ENCODE measurements around the gene PNKP.
"Not testable (repeated sequence)": the region's sequence is repeated elsewhere in the genome, so short reads cannot be mapped to it uniquely, and the experiment has no call there.

The PNKP gene

DNA sequence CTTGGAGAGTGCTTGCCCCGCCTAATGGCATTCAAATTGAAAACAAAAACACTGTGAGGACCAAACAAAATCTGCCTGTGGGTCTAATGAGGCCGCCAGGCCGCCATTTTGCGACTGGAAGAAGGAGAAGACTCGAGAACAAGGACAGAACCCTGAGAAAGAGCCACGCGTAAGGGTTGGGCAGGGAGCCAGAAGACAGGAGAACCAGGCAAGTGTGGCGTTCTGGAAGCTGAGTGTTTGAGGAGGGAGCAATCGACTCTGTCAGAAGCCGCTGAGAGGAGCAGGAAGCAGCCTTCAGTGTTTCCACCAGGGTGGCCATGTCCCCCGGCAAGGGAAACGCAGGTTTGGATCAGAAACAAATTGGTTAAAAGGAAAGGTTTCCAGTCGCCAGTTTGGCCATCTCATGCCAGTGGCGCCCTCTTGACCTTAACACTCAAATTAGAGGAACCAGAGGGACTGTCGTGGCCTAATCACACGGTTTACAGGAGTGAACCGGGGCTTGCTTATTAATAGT lies 26.6 kb downstream of the PNKP start:
- DNase-seq = no peak

DNA sequence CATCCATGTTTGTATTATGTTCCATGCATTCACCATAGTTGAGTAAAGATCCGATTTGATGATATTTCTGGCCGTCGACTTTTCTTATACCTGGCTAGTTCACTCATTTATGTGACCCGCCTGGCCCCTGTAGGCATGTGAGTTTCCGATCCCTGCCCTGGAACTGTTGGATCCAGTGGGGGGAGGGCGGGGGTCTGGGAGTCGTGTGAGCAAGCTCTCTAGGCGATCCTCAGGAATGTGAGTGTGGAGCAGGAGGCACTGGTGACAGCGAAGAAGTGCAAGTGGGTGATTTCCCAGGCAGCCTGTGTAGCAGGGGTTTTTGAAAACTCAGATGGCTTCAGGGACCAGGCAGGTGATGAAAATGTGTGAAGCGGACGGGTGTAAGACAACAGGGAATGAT lies 27.1 kb downstream of the PNKP start:
- DNase-seq = no peak

DNA sequence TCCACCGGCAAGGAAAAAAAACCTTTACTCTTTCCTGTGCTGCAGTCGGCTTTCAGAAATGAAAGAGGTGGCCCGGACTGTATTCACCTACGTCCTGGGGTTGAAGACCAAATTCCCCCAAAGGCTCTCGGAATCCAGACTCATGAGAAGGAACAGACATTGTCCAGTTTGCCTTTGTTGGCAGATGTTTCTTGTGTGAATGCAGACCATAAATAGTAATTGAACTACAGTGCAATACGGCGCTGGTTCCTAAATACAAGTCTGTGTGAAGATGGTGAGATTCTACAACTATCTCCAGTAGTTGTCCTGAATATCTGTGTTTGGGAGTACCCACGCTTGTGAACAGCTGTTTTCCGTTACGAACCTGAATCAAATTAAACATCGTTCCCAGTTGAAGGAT lies 27.7 kb downstream of the PNKP start:
- no peak for DNase-seq

DNA sequence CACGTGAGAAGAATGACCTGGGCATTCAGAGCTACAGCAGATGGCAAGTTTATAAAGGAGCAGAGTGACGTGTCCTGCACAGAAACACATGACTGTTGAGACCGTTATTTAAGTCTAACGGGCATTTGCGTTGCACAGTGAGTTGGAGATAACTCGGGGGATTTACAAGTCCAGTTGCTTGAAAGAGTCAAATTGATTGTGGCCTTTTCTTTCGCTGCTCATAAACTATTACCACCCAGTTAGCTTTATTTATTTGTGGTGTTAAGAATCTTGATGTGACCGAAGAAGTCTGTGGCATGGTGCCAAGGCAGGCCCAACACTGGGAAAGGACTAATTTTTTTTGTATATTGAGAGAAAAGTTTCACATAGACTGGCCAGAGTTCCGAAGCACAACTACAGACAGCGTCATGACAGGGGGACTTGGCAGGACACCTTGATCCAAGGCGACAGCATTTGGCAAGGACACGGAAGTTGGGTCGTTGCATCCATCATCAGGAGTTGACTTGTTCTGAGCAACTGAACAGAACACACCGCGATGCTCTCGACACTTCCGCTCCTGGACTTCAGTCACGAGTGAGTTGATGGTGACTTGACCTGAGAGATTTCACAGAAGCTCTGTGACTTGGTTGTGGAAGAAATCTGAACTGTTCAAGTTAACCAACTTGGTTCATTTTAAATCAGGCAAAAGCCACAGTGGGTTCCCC lies 28.3 kb downstream of the PNKP start:
- no peak for DNase-seq

DNA sequence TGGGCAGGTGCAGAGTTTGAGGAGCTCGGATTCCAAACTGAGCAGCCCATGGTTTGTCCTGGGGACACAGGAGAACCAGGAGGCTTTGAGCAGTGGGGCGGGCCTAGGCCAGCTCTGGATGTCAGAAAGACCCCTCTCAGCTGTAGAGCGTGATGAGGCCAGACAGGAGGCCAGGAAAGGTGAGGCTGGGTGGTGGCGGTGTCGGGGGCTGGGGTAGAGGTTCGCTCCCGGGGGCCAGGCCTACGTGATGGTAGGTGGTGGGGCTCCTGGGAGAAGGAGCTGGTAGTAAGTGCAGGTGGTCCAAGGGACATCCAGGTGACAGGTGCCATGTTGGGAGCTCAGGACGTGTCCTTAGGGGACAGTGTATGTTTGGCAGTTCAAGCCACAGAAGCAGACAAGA lies 30.0 kb downstream of the PNKP start:
- DNase-seq = no peak

DNA sequence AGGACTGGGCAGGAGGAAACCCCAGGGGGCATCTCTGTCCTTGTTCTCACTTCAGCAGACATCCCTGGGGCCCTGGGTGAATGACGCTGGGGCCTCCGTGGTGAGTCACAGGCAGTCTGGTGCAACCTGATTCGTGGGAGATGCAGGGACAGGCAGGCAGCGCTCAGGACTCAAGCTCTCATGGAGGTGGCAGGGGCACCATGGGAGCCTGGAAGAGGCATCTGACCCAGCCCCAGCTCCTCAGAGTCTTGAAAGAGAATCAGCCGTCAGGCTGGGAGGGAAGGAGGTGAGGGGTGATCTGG lies 30.4 kb downstream of the PNKP start:
- no peak for DNase-seq

DNA sequence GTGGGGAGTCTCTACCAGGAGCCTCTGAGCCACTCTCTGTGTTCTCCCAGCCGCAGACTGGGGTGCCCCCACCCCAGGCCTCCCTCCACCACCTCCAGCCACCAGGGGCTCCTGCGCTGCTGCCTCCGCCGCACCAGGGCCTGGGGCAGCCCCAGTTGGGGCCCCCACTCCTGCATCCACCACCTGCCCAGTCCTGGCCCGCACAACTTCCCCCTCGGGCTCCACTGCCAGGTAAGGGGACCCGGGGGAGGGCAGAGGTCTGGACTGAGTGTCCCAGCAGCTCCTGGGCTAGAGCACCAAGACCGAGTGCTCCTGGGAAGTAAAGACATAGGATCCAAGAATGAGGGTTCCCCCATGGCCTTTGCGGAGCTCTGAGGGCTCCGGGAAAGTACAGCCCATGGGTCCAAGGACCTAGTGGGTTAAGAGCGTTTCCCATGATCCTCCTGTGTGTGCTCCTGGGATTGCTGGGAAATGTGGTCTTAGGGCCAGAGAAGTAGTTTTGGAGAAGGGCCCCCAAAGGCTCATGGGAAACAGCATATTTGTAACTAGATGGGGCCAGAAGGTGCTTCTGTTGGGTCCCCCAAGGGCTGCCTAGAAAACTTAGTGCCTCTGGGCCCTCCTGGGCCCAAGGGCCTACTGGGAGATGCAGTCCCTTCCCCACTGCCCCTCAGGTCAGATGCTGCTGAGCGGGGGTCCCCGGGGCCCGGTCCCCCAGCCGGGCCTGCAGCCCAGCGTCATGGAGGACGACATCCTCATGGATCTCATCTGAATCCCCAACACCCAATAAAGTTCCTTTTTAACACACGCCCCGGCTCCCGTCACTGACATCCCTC lies 31.0 kb downstream of the PNKP start:
- no peak for DNase-seq

DNA sequence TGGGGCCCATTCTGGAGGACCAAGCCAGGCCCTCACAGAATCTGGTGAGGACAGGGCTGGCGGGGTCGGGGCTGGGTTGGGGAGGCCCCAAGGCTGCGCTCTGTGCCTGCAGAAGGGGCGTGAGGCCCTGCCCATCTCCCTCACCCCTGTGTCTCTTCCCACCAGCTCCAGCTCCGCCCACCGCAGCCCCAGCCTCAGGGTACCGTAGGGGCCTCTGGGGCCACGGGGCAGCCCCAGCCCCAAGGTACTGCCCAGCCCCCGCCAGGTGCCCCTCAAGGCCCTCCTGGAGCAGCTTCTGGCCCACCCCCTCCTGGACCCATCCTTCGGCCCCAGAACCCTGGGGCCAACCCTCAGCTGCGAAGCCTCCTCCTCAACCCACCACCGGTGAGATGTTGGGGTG lies 31.8 kb downstream of the PNKP start:
- no peak for DNase-seq

DNA sequence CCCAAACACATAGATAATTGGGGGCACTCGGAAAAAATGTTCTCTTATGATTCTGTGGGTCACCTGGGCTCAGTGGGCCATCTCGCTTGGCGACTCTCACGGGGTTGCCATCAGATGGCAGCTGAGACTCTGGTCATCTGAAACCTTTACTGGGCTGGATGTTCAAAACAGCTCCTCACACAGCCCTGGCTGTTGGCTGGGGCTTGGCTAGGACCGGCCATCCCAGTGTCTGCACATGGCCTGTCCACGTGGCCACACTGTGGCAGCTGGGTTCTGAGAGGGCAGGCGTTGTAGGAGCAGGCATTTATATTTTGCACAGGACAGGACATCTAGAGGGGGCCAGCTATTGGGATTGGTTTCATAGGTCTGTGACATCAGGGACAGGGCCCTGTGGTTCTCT lies 33.8 kb downstream of the PNKP start:
- no peak for DNase-seq

DNA sequence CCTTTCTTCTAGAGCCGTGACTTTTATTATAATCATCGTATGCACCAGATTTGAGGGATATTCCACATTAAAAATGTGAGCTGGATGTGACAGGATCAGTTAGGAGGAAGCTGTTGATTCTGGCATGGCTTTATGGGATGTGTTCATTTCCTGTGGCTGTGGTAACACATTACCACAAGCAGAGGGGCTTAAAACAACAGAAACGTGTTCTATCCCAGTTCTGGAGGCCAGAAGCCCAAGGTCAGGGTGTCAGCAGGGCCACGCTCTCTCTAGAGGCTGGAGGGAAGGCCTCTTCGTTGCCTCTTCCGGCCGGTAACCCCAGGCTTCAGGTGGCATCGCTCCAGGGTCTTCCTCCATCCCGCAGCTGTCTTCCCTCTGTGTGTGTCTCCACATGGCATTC lies 34.8 kb downstream of the PNKP start:
- no peak for DNase-seq

DNA sequence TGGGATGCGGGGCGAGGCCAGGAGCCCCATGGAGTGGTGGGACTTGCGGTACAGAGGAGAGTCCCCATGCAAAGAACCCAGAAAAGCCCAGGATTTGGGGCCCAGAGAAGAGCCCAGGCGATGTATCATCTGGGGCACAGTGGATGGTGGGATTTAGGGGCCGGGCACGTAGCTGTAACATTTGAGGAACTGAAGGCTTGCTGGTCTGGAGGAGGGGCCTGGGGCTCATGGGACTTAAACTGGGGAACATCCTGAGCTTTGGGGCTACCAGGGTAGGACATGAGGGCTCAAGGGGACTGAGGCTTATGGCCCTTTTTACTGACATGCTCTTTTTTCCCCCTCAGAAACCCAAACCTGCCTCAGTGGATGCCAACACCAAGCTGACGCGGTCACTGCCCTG lies 35.8 kb downstream of the PNKP start:
- DNase-seq = no peak

DNA sequence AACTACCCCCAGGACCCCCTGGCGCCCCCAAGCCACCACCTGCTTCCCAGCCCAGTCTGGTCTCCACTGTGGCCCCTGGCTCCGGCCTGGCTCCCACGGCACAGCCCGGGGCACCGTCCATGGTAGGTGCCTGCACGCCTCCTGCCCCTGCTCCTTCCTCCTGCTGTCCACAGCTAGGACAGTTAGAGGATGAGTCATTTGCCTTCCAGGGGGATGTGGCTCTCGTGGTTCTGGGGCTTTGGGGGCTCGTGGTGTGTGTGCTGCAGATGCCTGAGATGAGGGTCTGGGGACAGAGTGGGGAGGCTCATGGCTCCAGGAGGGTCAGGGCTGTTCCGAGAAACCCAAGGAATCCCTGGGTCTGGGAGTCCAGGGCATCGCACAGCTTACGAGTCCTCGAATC lies 36.6 kb downstream of the PNKP start:
- DNase-seq = no peak

DNA sequence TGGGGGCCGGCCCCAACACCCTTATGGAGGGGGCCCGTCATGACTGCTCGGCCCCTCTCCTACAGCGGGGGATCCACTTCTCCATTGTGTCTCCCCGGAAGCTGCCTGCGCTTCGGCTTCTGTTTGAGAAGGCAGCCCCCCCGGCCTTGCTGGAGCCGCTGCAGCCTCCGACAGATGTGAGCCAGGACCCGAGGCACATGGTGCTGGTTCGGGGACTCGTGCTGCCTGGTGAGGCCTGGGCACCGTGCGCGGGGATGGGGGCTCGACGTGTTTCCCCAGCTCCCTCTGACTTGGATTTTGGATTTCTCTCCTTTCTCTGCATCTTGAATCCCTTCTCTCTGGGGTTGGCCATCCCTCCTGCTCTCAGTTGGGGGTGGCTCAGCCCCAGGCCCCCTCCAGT lies 37.7 kb downstream of the PNKP start:
- no peak for DNase-seq

DNA sequence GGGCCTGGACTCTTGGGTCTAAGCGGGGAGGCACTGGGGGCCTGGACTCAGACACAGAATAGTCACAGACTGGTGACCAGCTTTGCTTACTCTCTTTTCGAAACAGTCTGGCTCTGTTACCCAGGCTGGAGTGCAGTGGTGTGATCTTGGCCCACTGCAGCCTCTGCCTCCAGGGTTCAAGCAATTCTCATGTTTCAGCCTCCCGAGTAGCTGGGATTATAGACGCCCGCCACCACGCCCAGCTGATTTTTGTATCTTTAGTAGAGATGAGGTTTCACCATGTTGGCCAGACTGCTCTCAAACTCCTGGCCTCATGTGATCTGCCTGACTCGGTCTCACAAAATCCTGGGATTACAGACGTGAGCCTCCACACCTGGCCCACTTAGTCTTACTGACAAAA lies 38.2 kb downstream of the PNKP start:
- no peak for DNase-seq

DNA sequence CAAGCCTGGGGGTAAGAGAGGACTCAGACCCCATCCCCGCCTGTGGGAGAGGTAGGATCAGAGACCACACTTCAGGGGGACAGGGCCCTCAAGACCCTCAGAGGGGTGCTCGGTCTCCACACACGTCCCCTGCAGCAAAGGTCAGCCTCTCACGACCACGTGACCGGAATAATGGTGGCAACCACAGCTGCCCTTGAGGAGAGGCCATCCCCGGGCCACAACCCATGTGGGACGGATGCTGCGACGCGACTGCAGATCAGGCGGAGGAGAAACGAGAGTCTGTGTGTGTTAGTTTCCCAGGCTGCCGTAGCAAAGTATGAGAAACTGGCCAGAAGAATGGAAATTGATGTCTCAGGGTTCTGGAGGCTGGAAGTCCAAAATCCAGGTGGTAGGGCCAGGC lies 40.3 kb downstream of the PNKP start:
- no peak for DNase-seq

DNA sequence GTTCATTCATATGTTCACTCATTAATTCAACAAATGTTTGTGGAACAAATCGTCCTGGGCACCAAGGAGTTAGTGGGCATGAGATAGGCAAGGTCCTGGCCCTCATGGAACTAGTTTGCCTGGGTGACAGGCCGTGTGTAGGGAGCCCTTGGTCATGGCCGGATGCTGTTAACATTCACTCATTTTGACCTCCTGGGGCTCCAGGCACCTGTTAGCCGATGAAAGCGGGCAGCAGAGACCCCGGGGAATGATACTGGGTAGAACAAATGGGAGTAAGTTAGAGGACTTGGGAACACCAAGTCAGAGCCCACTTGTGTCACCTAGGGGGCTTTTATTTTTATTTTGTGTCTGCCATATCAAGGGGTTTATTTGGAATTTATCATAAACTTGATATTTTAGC lies 42.7 kb downstream of the PNKP start:
- DNase-seq = no peak

DNA sequence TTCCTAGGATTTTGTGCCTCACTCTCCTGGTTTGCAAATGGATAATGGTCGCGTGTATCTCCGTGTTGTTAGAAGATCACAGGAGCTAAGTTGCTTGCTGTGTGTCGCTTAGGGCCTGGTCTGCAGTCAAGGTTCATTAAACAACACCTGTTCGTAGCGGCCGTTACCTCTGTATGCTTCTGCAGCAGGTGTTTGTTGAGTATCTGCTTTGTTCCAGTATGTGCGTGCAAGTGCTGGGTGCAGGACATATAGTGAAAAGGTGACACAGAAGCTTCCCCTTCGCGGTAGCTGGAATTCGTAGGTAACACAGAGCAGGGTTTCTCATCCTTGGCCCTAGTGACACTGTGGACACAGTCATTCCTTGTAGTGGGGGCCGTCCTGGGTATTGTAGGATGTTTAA lies 43.9 kb downstream of the PNKP start:
- DNase-seq = no peak

DNA sequence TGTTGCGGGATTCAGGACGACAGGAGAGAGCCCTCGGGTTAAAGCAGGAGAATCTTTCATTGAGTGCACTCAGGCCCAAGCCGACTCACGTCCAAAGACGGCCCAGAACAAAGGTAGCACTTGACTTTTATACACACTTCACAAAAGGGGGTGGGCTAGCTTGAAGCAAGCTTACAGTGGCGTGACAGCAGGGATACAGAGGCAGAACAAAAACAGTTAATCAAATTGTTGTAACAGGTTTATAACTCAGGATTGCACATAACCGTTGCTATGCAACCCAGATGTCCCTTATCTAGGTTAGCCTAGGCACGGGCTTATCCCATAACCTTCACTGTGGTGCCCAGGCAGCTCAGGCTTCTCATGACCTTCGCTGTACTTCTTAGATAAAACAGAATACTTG lies 47.3 kb downstream of the PNKP start:
- no peak for DNase-seq

DNA sequence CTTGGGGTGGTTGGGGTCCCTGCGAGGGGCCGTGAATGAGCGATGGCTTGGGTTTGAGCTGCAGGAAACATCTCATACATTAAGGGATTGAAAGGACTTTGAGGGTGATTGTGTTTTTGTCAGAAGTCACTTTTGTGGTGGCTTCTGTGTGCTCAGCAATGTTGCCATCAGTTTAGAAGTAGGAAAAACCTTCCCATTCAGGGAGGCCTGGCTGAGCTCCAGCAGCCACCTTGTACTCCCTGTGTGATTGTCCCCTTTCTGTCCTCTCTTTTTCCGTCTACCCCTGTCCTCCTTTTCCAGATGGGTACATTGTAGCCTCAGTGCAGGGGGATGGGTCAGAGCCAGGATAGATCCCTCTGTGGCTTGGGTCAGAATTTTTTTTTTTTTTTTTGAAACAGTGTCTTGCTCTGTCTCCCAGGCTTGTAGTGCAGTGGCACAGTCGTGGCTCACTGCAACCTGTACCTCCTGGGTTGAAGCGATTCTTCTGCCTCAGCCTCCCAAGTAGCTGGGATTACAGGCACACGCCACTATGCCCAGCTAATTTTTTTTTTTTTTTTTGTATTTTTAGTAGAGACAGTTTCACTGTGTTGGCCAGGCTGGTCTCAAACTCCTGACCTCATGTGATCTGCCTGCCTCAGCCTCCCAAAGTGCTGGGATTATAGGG lies 47.8 kb downstream of the PNKP start:
- not testable (repeated sequence) for DNase-seq

DNA sequence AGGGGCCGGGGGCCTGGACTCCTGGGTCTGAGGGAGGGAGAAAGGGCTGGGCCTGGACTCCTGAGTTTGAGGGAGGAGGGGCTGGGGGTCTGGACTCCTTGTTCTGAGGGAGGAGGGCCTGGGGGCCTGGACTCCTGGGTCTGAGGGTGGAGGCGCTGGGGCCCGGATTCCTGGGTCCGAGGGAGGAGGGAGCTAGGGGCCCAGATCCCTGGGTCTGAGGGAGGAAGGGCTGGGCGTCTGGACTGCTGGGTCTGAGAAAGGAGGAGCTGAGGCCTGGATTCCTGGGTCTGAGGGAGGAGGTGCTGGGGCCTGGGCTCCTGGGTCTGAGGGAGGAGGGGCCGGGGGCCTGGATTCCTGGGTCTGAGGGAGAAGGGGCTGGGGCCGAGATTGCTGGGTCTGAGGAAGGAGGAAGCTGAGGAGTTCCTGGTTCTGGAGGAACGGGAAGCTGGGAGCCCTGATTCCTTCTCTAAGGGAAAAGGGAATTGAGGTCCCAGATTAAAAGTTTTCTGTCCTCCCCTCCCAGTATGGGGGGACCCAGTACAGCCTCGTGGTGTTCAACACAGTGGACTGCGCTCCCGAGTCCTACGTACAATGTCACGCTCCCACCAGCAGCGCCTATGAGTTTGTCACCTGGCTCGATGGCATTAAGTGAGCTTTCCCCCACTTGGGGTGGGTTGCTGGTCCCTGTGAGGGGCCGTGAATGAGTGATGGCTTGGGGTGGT lies 48.6 kb downstream of the PNKP start:
- DNase-seq = no peak

DNA sequence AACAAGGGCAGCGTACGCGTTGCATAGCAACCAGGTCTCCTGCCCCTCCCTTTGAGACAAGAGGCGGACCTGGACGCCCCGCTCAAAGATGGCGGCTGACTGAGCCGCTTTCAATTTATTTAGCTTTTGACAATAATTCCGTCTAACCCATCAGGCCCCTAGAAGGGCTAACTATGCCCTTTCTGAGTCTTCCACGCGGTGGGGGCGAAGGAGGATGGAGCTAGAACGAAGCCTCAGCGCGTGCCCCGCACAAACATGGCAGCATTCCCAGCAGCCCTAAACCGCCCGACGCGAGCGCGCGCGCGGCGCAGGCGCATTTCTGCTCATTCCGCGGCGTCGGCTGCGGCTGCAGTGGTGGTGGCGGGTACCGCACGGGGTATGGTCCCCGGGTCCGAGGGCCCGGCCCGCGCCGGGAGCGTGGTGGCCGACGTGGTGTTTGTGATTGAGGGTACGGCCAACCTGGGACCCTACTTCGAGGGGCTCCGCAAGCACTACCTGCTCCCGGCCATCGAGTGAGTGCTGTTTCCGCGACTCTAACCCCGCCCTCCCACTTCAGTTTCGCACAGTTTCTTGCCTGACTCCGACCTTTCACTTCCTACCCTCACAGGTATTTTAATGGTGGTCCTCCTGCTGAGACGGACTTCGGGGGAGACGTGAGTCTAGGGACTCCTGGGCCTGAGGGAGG lies 49.3 kb downstream of the PNKP start, which contains the start of gene MED25:
Gene MED25, plus strand, starts transcription at position 326 of the 685 bp plus-strand sequence. Its CDS starts 53 bp downstream, at position 379.
- DNase-seq = peak; percentile 87

DNA sequence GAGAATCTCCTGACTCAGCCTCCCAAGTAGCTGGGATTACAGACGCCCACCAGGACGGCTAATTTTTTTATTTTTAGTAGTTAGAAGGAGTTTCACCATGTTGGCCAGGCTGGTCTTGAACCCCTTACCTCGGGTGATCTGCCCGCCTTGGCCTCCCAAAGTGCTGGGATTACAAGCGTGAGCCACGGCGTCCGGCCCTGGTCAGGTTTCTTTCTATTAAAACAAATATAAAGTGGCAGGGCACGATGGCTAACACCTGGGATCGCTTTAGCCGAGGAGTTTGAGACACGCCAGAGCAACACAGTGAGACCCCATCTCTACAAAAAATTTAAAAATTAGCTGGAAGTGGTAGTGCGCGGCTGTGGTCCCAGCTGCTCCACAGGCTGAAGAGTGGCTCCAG lies 50.8 kb downstream of the PNKP start:
- DNase-seq = no peak

DNA sequence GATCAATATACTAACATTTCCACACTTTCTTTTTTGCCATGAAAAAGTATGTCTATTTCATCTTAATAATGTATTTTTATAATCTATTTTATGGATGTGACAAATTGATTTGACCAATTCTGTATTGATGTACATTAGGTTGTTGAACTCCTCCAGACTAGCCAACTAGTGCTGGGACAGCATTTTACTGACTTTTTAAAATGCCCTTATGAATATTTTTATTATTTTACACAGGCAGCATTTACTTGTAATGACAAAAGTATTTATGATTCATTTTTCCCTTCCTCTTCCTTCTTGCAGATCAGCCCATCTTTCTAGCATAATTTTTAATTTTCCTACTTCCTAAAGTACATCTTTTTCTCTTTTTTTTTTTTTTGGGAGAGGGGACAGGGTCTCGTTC lies 53.4 kb downstream of the PNKP start:
- DNase-seq = no peak
